Stimulated activated CD8-positive, alpha-beta memory T cell treated with anti-CD3 and anti-CD28 coated beads, Interleukin-4, amount 100 ng/mL, for 1 hour (primary cell): Measurements from ENCODE around the gene SPATS2L.

ENCODE experiments used
- DNase-seq, 2 donors: peaks; one replicate each; pipeline ENCODE4 v3.0.0-alpha.2; 2020; ENCODE audit warnings: low read depth in 2 of 2, low spot score in 1 of 2

The SPATS2L gene

GRCh38 chr2:200496696-200497095 lies 190.2 kb downstream of the SPATS2L start:
- DNase-seq: no peak

- DNase-seq: no peak
These were observed 192.1 kb downstream of the SPATS2L start for GRCh38 chr2:200498402-200499162.

- no peak for DNase-seq
These were observed 195.7 kb downstream of the SPATS2L start for GRCh38 chr2:200502196-200502595.

GRCh38 chr2:200506679-200507078 lies 200.2 kb downstream of the SPATS2L start:
- no peak for DNase-seq

- no peak for DNase-seq
These were observed 200.7 kb downstream of the SPATS2L start for GRCh38 chr2:200507179-200507578.

- DNase-seq: no peak
These were observed 202.7 kb downstream of the SPATS2L start for GRCh38 chr2:200509235-200509611.

- peak; percentile 76 to 82 for DNase-seq
These were observed 203.3 kb downstream of the SPATS2L start, which contains the start of gene KCTD18 for GRCh38 chr2:200509612-200510433. KCTD18 (minus strand) TSS chr2:200510068; CDS start chr2:200507016, 3,052 bp downstream.

- no peak for DNase-seq
These were observed 208.7 kb downstream of the SPATS2L start for GRCh38 chr2:200515155-200515554.

GRCh38 chr2:200523158-200523557 lies 216.7 kb downstream of the SPATS2L start:
- DNase-seq: no peak

- DNase-seq: no peak
These were observed 217.1 kb downstream of the SPATS2L start for GRCh38 chr2:200523604-200524003.

GRCh38 chr2:200525066-200525465 lies 218.6 kb downstream of the SPATS2L start:
- no peak for DNase-seq

- DNase-seq: no peak
These were observed 219.0 kb downstream of the SPATS2L start for GRCh38 chr2:200525551-200525881.

GRCh38 chr2:200525882-200526651 lies 219.6 kb downstream of the SPATS2L start, which contains the start of gene SGO2:
SGO2 (plus strand) TSS chr2:200526207; CDS start chr2:200532976, 6,769 bp downstream.
- peak; percentile 83 to 91 for DNase-seq

GRCh38 chr2:200528228-200528627 lies 221.7 kb downstream of the SPATS2L start:
- DNase-seq: no peak
